Measurements from ENCODE around the gene ELFN2.

ELFN2 gene

GRCh38 chr22:37440875-37441274, 13.6 kb upstream of the ELFN2 start:
- no peak for DNase-seq (ENCODE audit: extremely low spot score)
- ChIA-PET POLR2A (no interaction called here), CTCF (interaction anchor here (4.9 kb wide), 1 partner anchor 12 kb away, joined by 27 read pairs; no protein-coding TSS in a partner anchor)
- no peak for TF ChIP-seq CTCF (IDR thresholded peaks at IDR 0.05; ENCODE audit: control extremely low read depth, extremely low read depth, low read depth, missing control alignments)

- CTCF ChIA-PET, result interaction anchor here (0.8 to 4.9 kb wide), 4 partner anchors 10 to 122 kb away, joined by 3 to 27 read pairs (median 3); no protein-coding TSS in a partner anchor
- POLR2A ChIA-PET, result no interaction called here
- no peak for DNase-seq (ENCODE audit: extremely low spot score)
- no peak for TF ChIP-seq CTCF (IDR thresholded peaks at IDR 0.05; ENCODE audit: control extremely low read depth, extremely low read depth, low read depth, missing control alignments)
Measured at GRCh38 chr22:37439347-37439746, 12.1 kb upstream of the ELFN2 start.

- no peak for DNase-seq (ENCODE audit: extremely low spot score)
- CTCF ChIA-PET, result interaction anchor here (1.8 kb wide), 1 partner anchor 36 kb away, joined by 4 read pairs; no protein-coding TSS in a partner anchor
- POLR2A ChIA-PET, result no interaction called here
- no peak for TF ChIP-seq CTCF (IDR thresholded peaks at IDR 0.05; ENCODE audit: control extremely low read depth, extremely low read depth, low read depth, missing control alignments)
Measured at GRCh38 chr22:37435970-37436603, 8.8 kb upstream of the ELFN2 start.

- TF ChIP-seq CTCF (IDR thresholded peaks at IDR 0.05; ENCODE audit: control extremely low read depth, extremely low read depth, low read depth, missing control alignments), result no peak
- ChIA-PET CTCF (interaction anchor here (1.0 to 1.3 kb wide), 2 partner anchors 10 to 173 kb away, joined by 3 to 4 read pairs; no protein-coding TSS in a partner anchor), POLR2A (no interaction called here)
- no peak for DNase-seq (ENCODE audit: extremely low spot score)
Measured at GRCh38 chr22:37433786-37434185, 6.5 kb upstream of the ELFN2 start.

- ChIA-PET CTCF (no interaction called here), POLR2A (no interaction called here)
- TF ChIP-seq CTCF (IDR thresholded peaks at IDR 0.05; ENCODE audit: control extremely low read depth, extremely low read depth, low read depth, missing control alignments), result no peak
- DNase-seq (ENCODE audit: extremely low spot score), result no peak
Measured at GRCh38 chr22:37432708-37433054, 5.4 kb upstream of the ELFN2 start.

GRCh38 chr22:37431801-37432707, 4.8 kb upstream of the ELFN2 start:
- CTCF ChIA-PET, result interaction anchor here (4.9 kb wide), 1 partner anchor 116 kb away, joined by 77 read pairs; no protein-coding TSS in a partner anchor
- POLR2A ChIA-PET, result no interaction called here
- no peak for TF ChIP-seq CTCF (IDR thresholded peaks at IDR 0.05; ENCODE audit: control extremely low read depth, extremely low read depth, low read depth, missing control alignments)

More at GRCh38 chr22:37431801-37432707, 4.8 kb upstream of the ELFN2 start:
- DNase-seq (ENCODE audit: extremely low spot score), result no peak
